ENCODE data around the gene CEP126.

Gene CEP126

DNA sequence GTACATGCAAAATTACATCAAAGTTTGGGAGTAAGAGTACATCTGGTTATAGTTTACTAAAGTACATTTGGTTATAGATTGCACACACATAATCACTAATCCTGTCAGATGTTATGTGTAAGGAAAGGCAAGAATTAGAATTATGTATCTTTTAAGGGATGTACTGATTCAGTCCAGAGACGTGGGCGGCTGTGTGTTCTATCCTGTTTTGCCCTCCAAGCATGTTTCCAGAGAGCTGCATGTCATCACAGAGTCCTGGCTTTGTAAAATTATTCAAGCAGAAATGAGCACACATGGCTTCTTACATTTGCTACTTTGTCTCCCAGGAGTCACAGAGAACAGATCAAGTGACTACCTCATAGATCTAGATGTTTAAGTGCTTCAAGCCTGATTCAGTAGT lies 33.2 kb upstream of the CEP126 start:
- no peak for DNase-seq (ENCODE audit: low read depth)
- TF ChIP-seq, protein P1, sequence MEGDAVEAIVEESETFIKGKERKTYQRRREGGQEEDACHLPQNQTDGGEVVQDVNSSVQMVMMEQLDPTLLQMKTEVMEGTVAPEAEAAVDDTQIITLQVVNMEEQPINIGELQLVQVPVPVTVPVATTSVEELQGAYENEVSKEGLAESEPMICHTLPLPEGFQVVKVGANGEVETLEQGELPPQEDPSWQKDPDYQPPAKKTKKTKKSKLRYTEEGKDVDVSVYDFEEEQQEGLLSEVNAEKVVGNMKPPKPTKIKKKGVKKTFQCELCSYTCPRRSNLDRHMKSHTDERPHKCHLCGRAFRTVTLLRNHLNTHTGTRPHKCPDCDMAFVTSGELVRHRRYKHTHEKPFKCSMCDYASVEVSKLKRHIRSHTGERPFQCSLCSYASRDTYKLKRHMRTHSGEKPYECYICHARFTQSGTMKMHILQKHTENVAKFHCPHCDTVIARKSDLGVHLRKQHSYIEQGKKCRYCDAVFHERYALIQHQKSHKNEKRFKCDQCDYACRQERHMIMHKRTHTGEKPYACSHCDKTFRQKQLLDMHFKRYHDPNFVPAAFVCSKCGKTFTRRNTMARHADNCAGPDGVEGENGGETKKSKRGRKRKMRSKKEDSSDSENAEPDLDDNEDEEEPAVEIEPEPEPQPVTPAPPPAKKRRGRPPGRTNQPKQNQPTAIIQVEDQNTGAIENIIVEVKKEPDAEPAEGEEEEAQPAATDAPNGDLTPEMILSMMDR (conservative IDR thresholded peaks at IDR 0.05; ENCODE audit: low read depth, low read length) = no peak
- H3K4me3 ChIP-seq (ENCODE audit: low read length) = no peak overlapping the region

DNA sequence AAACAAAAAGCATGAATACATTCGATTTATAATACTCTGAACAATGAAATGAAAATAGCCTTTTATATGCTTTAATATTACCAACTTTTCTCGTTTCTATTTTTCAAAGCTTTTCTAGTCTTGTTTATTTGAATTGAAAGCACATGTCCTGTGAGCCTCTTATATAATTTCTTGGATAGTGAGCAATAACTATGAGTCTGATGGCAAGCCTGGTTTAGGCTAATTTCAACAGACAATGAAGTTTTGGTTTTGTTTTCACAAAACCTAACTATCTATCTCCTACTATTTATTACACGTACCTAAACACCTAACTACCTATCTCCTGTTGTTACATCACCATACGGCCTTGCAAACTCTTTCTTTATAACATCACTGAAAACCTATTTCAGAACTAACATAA lies 29.2 kb upstream of the CEP126 start:
- TF ChIP-seq, protein P1 (conservative IDR thresholded peaks at IDR 0.05; ENCODE audit: low read depth, low read length) = no peak
- H3K4me3 ChIP-seq (ENCODE audit: low read length) = no peak overlapping the region
- DNase-seq (ENCODE audit: low read depth) = no peak

DNA sequence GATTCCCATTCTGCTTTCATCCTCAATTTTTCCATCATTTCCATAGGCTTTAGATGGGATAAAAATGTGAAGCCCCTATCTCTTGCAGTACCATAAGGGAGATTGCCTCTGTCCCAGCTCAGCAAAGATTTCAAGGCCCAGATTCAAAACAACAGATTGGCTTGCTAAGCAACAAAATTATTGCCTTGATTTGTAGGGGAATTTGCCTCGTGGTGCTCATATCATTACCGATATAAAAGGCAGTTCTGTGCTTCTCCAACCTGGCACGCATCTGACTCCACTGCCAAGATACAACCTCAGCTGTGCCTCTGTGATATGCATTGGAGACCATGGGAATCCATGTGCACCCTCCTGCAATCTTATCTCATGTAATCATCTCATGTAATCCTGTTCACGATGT lies 25.0 kb upstream of the CEP126 start:
- no peak overlapping the region for H3K4me3 ChIP-seq (ENCODE audit: low read length)
- TF ChIP-seq, protein P1 (conservative IDR thresholded peaks at IDR 0.05; ENCODE audit: low read depth, low read length) = no peak
- no peak for DNase-seq (ENCODE audit: low read depth)

DNA sequence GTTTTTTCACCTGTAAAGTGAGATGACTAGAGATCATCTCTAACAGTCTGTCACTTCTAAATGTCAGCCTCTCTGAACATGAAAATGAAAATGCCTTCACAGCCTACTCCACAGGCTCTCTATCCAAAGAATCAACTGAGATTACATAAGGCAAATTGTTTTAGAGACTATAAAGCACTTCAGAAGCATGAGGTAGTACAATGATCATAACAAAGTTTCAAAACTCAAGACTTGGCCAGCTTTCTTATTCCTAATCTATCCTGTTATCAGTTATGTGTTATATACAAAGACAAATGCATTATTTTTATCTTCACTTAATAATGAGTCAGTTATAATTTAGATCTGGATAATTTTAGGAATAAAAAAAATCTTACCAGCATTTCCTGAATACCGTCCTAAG lies 20.3 kb upstream of the CEP126 start:
- no peak overlapping the region for H3K4me3 ChIP-seq (ENCODE audit: low read length)
- no peak for DNase-seq (ENCODE audit: low read depth)
- TF ChIP-seq, protein P1 (conservative IDR thresholded peaks at IDR 0.05; ENCODE audit: low read depth, low read length) = no peak

DNA sequence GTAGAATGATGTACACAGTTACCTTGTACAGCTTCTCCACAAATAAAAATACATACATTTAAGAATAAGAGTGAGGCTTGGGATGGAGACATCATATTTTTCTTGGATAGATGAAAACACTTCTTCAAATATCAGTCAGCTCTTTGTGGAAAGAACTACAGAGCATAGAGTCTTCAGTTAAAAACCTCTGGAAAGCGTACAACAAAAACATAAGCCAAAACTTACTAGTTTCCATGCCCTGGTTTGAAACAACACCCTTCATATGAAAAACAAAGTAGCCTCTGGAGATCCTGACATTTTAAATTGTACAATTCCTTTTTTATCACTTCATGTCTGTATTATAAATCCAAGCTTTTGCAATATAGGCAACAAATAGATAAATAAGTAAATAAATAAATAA lies 7.0 kb upstream of the CEP126 start:
- no peak overlapping the region for H3K4me3 ChIP-seq (ENCODE audit: low read length)
- DNase-seq (ENCODE audit: low read depth) = no peak
- TF ChIP-seq, protein P1 (conservative IDR thresholded peaks at IDR 0.05; ENCODE audit: low read depth, low read length) = no peak

DNA sequence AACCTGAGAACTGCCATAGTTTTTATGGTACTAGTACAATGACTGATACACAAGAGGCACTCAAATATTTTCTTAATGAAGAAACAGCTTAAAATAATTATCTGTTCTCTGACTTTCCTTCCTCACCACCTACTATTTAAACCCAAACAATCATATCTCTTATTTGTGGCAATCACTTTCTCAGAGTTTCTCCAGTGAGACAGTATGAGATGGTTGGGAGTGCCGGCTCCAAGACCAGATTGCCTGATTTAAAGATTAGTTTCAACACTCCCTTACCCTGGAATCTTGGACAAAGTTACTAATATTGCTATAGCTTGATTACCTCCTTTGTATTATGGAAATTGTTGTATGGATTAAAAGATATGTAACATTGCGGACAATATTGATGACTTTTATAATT lies 5.7 kb upstream of the CEP126 start:
- no peak for DNase-seq (ENCODE audit: low read depth)
- TF ChIP-seq, protein P1 (conservative IDR thresholded peaks at IDR 0.05; ENCODE audit: low read depth, low read length) = no peak
- no peak overlapping the region for H3K4me3 ChIP-seq (ENCODE audit: low read length)

DNA sequence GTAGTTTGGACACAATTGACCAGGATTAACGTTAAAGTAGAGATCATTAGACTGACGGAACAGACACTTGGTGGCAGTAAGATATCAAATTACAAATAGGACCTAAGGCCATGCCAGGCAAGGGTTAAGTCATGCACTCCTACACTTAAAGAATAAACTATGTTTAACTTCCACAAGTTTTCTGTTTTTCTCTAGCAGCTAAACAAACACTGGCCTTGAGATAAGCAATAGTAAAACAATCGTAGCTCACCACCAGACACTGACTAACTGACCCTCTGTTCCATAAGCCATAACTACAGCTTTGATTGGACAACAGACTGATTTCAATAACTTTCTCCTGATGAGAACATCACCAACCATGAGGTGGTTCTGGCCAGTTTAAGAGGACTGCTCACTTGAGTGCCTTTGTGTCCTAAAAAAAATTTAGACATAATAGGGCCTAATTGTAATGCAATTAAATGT lies 2.0 kb upstream of the CEP126 start:
- no peak overlapping the region for H3K4me3 ChIP-seq (ENCODE audit: low read length)
- no peak for DNase-seq (ENCODE audit: low read depth)
- TF ChIP-seq, protein P1 (conservative IDR thresholded peaks at IDR 0.05; ENCODE audit: low read depth, low read length) = no peak

Measured in retinal pigment epithelial cell (primary cell).